Measurements from ENCODE around the gene FHIP2A.
"Not testable (repeated sequence)": the region's sequence is repeated elsewhere in the genome, so short reads cannot be mapped to it uniquely, and the experiment has no call there.

The FHIP2A gene

DNA sequence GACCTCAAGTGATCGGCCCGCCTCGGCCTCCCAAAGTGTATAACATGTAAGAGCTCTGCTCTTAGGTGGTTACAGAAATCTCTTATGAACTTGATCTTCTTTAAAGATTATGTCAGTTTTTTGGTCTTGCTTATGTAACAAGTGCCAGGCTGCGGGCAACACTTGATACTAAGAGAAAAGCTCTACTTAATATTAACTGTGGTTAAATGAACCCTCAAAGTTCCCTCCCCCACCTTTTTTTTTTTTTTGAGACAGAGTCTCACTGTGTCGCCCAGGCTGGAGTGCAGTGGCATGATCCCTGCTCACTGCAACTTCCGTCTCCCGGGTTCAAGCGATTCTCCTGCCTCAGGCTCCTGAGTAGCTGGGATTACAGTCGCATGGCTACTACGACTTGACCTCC is 25.9 kb downstream of the FHIP2A start:
- not testable (repeated sequence) for H4K8ac ChIP-seq (ENCODE audit: low read depth, low read length); H3K23ac ChIP-seq (ENCODE audit: low read length); H3K79me2 ChIP-seq (ENCODE audit: control insufficient read depth, insufficient read depth, low read length); H3K27me3 ChIP-seq (ENCODE audit: insufficient read depth, low read length, poor library complexity); H3K36me3 ChIP-seq (ENCODE audit: control insufficient read depth, insufficient read depth, low read length); H3K4me3 ChIP-seq (ENCODE audit: low read length); H2BK120ac ChIP-seq (ENCODE audit: low read depth, low read length); H2BK15ac ChIP-seq (replicated peaks; ENCODE audit: low read depth); H3K56ac ChIP-seq (ENCODE audit: low read length); H3K9ac ChIP-seq (ENCODE audit: low read length); DNase-seq; H2BK5ac ChIP-seq (ENCODE audit: low read length); H3K4me1 ChIP-seq (ENCODE audit: control insufficient read depth, low read depth, low read length); H2AK5ac ChIP-seq (ENCODE audit: low read length); H3K4me2 ChIP-seq (ENCODE audit: low read length); H3K4ac ChIP-seq (ENCODE audit: low read depth, low read length); H3K27ac ChIP-seq (ENCODE audit: low read depth, low read length); H3K79me1 ChIP-seq (ENCODE audit: low read length); H3K18ac ChIP-seq (ENCODE audit: low read length); H4K5ac ChIP-seq (ENCODE audit: low read length)
- no CpG with 5 or more reads among the region's 10 CpGs for WGBS (ENCODE audit: extremely low coverage, insufficient coverage, low lambda C conversion rate)

DNA sequence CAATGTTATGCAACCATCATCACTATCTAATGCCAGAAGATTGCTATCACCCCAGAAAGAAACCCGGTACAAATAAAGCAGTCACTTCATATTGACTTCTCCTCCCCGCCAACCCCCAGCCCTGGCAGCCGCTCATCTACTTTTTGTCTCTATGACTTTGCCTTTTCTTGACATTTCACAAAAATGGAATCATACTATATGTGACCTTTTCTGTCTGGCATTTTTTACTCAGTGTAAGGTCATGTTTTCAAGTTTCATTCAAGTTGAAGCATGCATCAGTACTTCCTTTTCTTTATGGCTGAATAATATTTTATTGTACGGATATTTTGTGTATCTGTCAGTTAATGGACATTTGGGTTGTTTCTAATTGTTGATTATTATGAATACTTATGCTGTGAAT is 28.1 kb downstream of the FHIP2A start:
- no peak overlapping the region for H2BK15ac ChIP-seq (replicated peaks; ENCODE audit: low read depth)
- WGBS (ENCODE audit: extremely low coverage, insufficient coverage, low lambda C conversion rate) = 100% methylated on average over 1 of the region's 4 CpGs
- H4K5ac ChIP-seq (ENCODE audit: low read length) = no peak overlapping the region
- no peak overlapping the region for H2AK5ac ChIP-seq (ENCODE audit: low read length)
- H3K27me3 ChIP-seq (ENCODE audit: insufficient read depth, low read length, poor library complexity) = no peaks in the 10 kb centered on the region
- H3K79me1 ChIP-seq (ENCODE audit: low read length) = no peaks in the 10 kb centered on the region
- no peak overlapping the region for H3K56ac ChIP-seq (ENCODE audit: low read length)
- no peak overlapping the region for H3K27ac ChIP-seq (ENCODE audit: low read depth, low read length)
- H3K79me2 ChIP-seq (ENCODE audit: control insufficient read depth, insufficient read depth, low read length) = no peaks in the 10 kb centered on the region
- no peak overlapping the region for H4K8ac ChIP-seq (ENCODE audit: low read depth, low read length)
- H3K4me2 ChIP-seq (ENCODE audit: low read length) = no peak overlapping the region
- H3K23ac ChIP-seq (ENCODE audit: low read length) = no peak overlapping the region
- DNase-seq = no peak
- H3K9ac ChIP-seq (ENCODE audit: low read length) = no peak overlapping the region
- no peaks in the 10 kb centered on the region for H3K4me1 ChIP-seq (ENCODE audit: control insufficient read depth, low read depth, low read length)
- no peak overlapping the region for H2BK5ac ChIP-seq (ENCODE audit: low read length)
- no peak overlapping the region for H3K4ac ChIP-seq (ENCODE audit: low read depth, low read length)
- no peak overlapping the region for H3K18ac ChIP-seq (ENCODE audit: low read length)
- H3K36me3 ChIP-seq (ENCODE audit: control insufficient read depth, insufficient read depth, low read length) = peaks cover 1% of the 10 kb centered on the region
- no peak overlapping the region for H3K4me3 ChIP-seq (ENCODE audit: low read length)
- no peak overlapping the region for H2BK120ac ChIP-seq (ENCODE audit: low read depth, low read length)

DNA sequence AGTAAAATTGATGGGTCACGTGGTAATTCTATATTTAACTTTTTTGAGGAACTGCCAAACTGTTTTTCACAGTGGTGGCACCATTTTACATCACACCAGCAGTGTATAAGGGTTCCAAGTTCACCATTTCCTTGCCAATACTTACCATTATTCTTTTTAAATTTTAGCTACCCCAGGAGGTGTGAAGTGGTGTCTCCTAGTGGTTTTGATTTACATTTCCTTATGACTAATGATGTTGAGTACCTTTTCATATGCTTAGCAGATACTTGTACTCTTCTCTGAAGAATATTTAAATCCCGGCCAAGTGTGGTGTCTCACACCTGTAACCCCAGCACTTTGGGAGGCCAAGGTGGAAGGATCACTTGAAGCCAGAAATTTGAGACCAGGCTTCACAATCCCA is 28.5 kb downstream of the FHIP2A start:
- DNase-seq = no peak
- Histone ChIP-seq H3K79me1 (ENCODE audit: low read length) (no peaks in the 10 kb centered on the region), H2BK120ac (ENCODE audit: low read depth, low read length) (no peak overlapping the region), H2BK5ac (ENCODE audit: low read length) (no peak overlapping the region), H3K18ac (ENCODE audit: low read length) (no peak overlapping the region), H3K4me3 (ENCODE audit: low read length) (no peak overlapping the region), H2AK5ac (ENCODE audit: low read length) (no peak overlapping the region), H4K5ac (ENCODE audit: low read length) (no peak overlapping the region), H3K56ac (ENCODE audit: low read length) (no peak overlapping the region), H3K79me2 (ENCODE audit: control insufficient read depth, insufficient read depth, low read length) (no peaks in the 10 kb centered on the region), H3K9ac (ENCODE audit: low read length) (no peak overlapping the region), H3K4me2 (ENCODE audit: low read length) (no peak overlapping the region), H3K27ac (ENCODE audit: low read depth, low read length) (no peak overlapping the region), H3K27me3 (ENCODE audit: insufficient read depth, low read length, poor library complexity) (no peaks in the 10 kb centered on the region), H3K4ac (ENCODE audit: low read depth, low read length) (no peak overlapping the region), H2BK15ac (replicated peaks; ENCODE audit: low read depth) (no peak overlapping the region), H3K36me3 (ENCODE audit: control insufficient read depth, insufficient read depth, low read length) (peaks cover under 1% of the 10 kb centered on the region), H3K23ac (ENCODE audit: low read length) (no peak overlapping the region), H3K4me1 (ENCODE audit: control insufficient read depth, low read depth, low read length) (no peaks in the 10 kb centered on the region), H4K8ac (ENCODE audit: low read depth, low read length) (no peak overlapping the region)
- no CpG with 5 or more reads among the region's 2 CpGs for WGBS (ENCODE audit: extremely low coverage, insufficient coverage, low lambda C conversion rate)

DNA sequence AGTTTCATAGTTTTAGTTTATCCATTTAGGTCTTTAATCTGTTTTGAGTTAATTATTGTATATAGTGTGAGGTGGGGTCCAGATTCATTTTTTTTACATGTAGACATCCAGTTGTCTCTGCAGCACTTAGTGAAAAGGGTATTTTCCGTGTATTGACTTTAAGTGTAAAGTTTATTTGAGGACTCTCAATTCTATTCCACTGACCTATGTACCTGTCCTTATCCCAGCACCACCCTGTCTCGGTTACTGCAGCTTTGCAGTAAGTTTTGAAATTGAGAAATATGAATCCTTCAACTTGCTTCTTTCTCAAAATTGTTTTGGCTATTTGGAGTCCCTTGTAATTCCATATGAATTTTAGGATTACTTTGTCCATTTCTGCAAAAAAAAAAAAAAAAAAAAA is 29.8 kb downstream of the FHIP2A start:
- Histone ChIP-seq H3K36me3 (ENCODE audit: control insufficient read depth, insufficient read depth, low read length) (no peaks in the 10 kb centered on the region), H3K27me3 (ENCODE audit: insufficient read depth, low read length, poor library complexity) (no peaks in the 10 kb centered on the region), H3K4me2 (ENCODE audit: low read length) (no peak overlapping the region), H3K23ac (ENCODE audit: low read length) (no peak overlapping the region), H3K79me2 (ENCODE audit: control insufficient read depth, insufficient read depth, low read length) (no peaks in the 10 kb centered on the region), H3K4ac (ENCODE audit: low read depth, low read length) (no peak overlapping the region), H3K4me3 (ENCODE audit: low read length) (no peak overlapping the region), H3K27ac (ENCODE audit: low read depth, low read length) (no peak overlapping the region), H2BK120ac (ENCODE audit: low read depth, low read length) (no peak overlapping the region), H2BK15ac (replicated peaks; ENCODE audit: low read depth) (no peak overlapping the region), H2AK5ac (ENCODE audit: low read length) (no peak overlapping the region), H4K5ac (ENCODE audit: low read length) (no peak overlapping the region), H3K4me1 (ENCODE audit: control insufficient read depth, low read depth, low read length) (no peaks in the 10 kb centered on the region), H3K79me1 (ENCODE audit: low read length) (no peaks in the 10 kb centered on the region), H3K56ac (ENCODE audit: low read length) (no peak overlapping the region), H4K8ac (ENCODE audit: low read depth, low read length) (no peak overlapping the region), H2BK5ac (ENCODE audit: low read length) (no peak overlapping the region), H3K18ac (ENCODE audit: low read length) (no peak overlapping the region), H3K9ac (ENCODE audit: low read length) (no peak overlapping the region)
- no CpG with 5 or more reads among the region's 2 CpGs for WGBS (ENCODE audit: extremely low coverage, insufficient coverage, low lambda C conversion rate)
- no peak for DNase-seq

DNA sequence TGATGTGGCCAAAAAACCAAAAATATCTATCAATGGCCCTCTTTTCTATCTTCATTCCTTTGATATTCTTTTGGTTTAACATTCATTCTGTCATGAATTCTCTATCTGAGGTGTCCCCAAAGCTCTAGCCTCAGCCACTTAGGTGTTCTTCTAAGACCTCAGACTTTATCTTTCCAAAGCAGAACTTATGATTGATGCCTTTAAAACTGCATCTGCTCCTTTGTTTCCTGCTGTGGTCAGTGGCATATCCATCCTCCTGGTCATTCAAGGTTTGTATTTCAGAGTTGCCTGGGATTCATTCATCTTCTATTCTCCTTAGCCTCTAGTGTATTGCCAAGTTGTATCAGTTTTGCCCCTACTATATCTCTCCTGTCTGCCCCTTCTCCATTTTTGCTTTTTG is 30.6 kb downstream of the FHIP2A start:
- Histone ChIP-seq H3K4me2 (ENCODE audit: low read length) (no peak overlapping the region), H3K27me3 (ENCODE audit: insufficient read depth, low read length, poor library complexity) (no peaks in the 10 kb centered on the region), H3K79me1 (ENCODE audit: low read length) (no peaks in the 10 kb centered on the region), H4K5ac (ENCODE audit: low read length) (no peak overlapping the region), H4K8ac (ENCODE audit: low read depth, low read length) (no peak overlapping the region), H2BK120ac (ENCODE audit: low read depth, low read length) (no peak overlapping the region), H3K79me2 (ENCODE audit: control insufficient read depth, insufficient read depth, low read length) (no peaks in the 10 kb centered on the region), H3K18ac (ENCODE audit: low read length) (no peak overlapping the region), H3K4me3 (ENCODE audit: low read length) (no peak overlapping the region), H2BK15ac (replicated peaks; ENCODE audit: low read depth) (no peak overlapping the region), H3K36me3 (ENCODE audit: control insufficient read depth, insufficient read depth, low read length) (no peaks in the 10 kb centered on the region), H2BK5ac (ENCODE audit: low read length) (no peak overlapping the region), H3K4me1 (ENCODE audit: control insufficient read depth, low read depth, low read length) (no peaks in the 10 kb centered on the region), H3K9ac (ENCODE audit: low read length) (no peak overlapping the region), H3K27ac (ENCODE audit: low read depth, low read length) (no peak overlapping the region), H3K56ac (ENCODE audit: low read length) (no peak overlapping the region), H3K4ac (ENCODE audit: low read depth, low read length) (no peak overlapping the region), H2AK5ac (ENCODE audit: low read length) (no peak overlapping the region), H3K23ac (ENCODE audit: low read length) (no peak overlapping the region)
- no peak for DNase-seq

DNA sequence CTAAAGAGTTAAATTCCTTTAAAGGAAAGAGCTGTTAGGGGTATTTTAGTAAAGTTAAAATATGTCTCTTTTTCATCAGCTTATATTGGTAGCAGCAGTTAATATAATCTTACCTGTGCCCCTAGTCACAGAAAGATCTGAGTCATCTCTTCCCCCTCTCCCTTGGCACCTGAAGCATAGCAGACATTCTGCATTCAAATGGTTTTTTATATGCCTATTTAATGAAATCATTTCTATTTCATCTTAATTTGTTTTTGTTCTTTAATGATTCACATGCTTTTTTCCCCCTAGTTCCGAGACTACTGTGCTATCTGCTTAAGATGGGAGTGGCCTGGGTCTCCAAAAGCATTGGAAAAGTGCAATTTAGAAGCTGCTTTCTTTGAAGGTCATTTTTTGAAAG is 33.3 kb downstream of the FHIP2A start:
- no peak overlapping the region for H3K56ac ChIP-seq (ENCODE audit: low read length)
- DNase-seq = no peak
- H2BK120ac ChIP-seq (ENCODE audit: low read depth, low read length) = no peak overlapping the region
- no peak overlapping the region for H3K4me3 ChIP-seq (ENCODE audit: low read length)
- WGBS (ENCODE audit: extremely low coverage, insufficient coverage, low lambda C conversion rate) = no CpG with 5 or more reads among the region's 1 CpG
- H3K9ac ChIP-seq (ENCODE audit: low read length) = no peak overlapping the region
- peaks cover 1% of the 10 kb centered on the region for H3K36me3 ChIP-seq (ENCODE audit: control insufficient read depth, insufficient read depth, low read length)
- H3K4ac ChIP-seq (ENCODE audit: low read depth, low read length) = no peak overlapping the region
- no peaks in the 10 kb centered on the region for H3K4me1 ChIP-seq (ENCODE audit: control insufficient read depth, low read depth, low read length)
- H3K27me3 ChIP-seq (ENCODE audit: insufficient read depth, low read length, poor library complexity) = no peaks in the 10 kb centered on the region
- no peak overlapping the region for H3K27ac ChIP-seq (ENCODE audit: low read depth, low read length)
- no peak overlapping the region for H3K18ac ChIP-seq (ENCODE audit: low read length)
- H3K23ac ChIP-seq (ENCODE audit: low read length) = no peak overlapping the region
- no peak overlapping the region for H4K5ac ChIP-seq (ENCODE audit: low read length)
- no peak overlapping the region for H2BK5ac ChIP-seq (ENCODE audit: low read length)
- H4K8ac ChIP-seq (ENCODE audit: low read depth, low read length) = no peak overlapping the region
- no peak overlapping the region for H2BK15ac ChIP-seq (replicated peaks; ENCODE audit: low read depth)
- no peak overlapping the region for H3K4me2 ChIP-seq (ENCODE audit: low read length)
- no peaks in the 10 kb centered on the region for H3K79me2 ChIP-seq (ENCODE audit: control insufficient read depth, insufficient read depth, low read length)
- H3K79me1 ChIP-seq (ENCODE audit: low read length) = no peaks in the 10 kb centered on the region
- H2AK5ac ChIP-seq (ENCODE audit: low read length) = no peak overlapping the region
